Thymus (tissue), 11 donors: ENCODE data around the gene CAMKMT. TPM values are rescaled to one million over a fixed set of nuclear protein-coding genes. Genes with fewer than 3 reads are reported as not detected.

ENCODE experiments used
- DNase-seq, 9 donors: peaks; one replicate each; pipeline ENCODE4 v3.0.0-alpha.2; 2013; ENCODE audit warnings: low spot score in 9 of 9, low read depth in 6 of 9, missing footprints in 1 of 9
- H3K27ac ChIP-seq, 2 donors: one replicate each; pipeline ENCODE4 v1.5.1; 2013; ENCODE audit warnings: control low read depth in 1 of 2, low read depth in 1 of 2, low read length in 1 of 2, mild to moderate bottlenecking in 1 of 2, moderate library complexity in 1 of 2
- H3K27me3 ChIP-seq, 2 donors: one replicate each; pipeline ENCODE4 v1.5.1; 2013; ENCODE audit warnings: low read length in 1 of 2; ENCODE audit not compliant: control insufficient read depth in 2 of 2, insufficient read depth in 1 of 2
- H3K36me3 ChIP-seq, 2 donors: one replicate each; pipeline ENCODE4 v1.5.1; 2013; ENCODE audit warnings: low read length in 1 of 2, mild to moderate bottlenecking in 1 of 2, moderate library complexity in 1 of 2; ENCODE audit not compliant: control insufficient read depth in 2 of 2, insufficient read depth in 2 of 2
- H3K4me1 ChIP-seq, 2 donors: one replicate each; pipeline ENCODE4 v1.5.1; 2013; ENCODE audit warnings: low read length in 2 of 2; ENCODE audit not compliant: control insufficient read depth in 2 of 2, insufficient read depth in 2 of 2
- H3K4me3 ChIP-seq, 2 donors: one replicate each; pipeline ENCODE4 v1.5.1; 2013; ENCODE audit warnings: low read length in 2 of 2, control low read depth in 1 of 2, mild to moderate bottlenecking in 1 of 2
- H3K9me3 ChIP-seq, 2 donors: one replicate each; pipeline ENCODE4 v1.5.1; 2013; ENCODE audit warnings: low read length in 1 of 2, mild to moderate bottlenecking in 1 of 2; ENCODE audit not compliant: control insufficient read depth in 2 of 2, insufficient read depth in 1 of 2
- WGBS: extraction: QIAGEN DNeasy Blood & Tissue Kit; methylation state at CpG from one replicate; pipeline ENCODE4 v1.1.7; 2013; 5-methylcytosine and 5-hydroxymethylcytosine counted together
- polyA plus RNA-seq: library from polyadenylated mRNA; stranded (reverse); fragments of 200-250 nt; gene quantifications from one replicate; pipeline ENCODE4 v1.2.3, GENCODE V29; 2013
- total RNA-seq: library from RNA; stranded (reverse); fragments of 120-200 nt; gene quantifications from one replicate; pipeline ENCODE4 v1.2.4, GENCODE V29; 2013
- donor health status: healthy.

The CAMKMT gene
- total and polyA plus RNA-seq, 2 donors = 7.0 to 7.4 TPM

DNA sequence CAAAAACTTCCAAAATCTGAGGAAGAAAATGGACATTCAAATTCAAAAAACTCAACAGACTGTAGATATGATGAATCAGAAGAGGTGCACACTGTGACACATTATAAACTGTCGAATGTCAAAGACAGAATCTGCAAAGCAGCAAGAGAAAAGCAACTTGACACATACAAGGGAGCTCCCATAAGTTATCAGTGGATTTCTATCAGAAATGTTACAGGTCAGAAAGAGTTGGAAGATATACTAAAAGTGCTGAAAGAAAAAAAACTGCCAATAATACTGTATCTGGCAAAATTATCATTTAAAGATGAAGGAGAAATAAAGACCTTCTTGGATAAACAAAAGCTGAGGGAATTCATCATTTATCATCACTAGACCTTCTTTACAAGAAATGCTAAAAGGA is 102.7 kb downstream of the CAMKMT start:
- H3K36me3 ChIP-seq = no peaks in the 10 kb centered on the region
- DNase-seq = no peak
- WGBS = 95% methylated on average over 1 of the region's 1 CpG
- no peak overlapping the region for H3K27ac ChIP-seq
- H3K4me3 ChIP-seq = no peak overlapping the region
- no peaks in the 10 kb centered on the region for H3K9me3 ChIP-seq
- no peaks in the 10 kb centered on the region for H3K4me1 ChIP-seq
- no peaks in the 10 kb centered on the region for H3K27me3 ChIP-seq

DNA sequence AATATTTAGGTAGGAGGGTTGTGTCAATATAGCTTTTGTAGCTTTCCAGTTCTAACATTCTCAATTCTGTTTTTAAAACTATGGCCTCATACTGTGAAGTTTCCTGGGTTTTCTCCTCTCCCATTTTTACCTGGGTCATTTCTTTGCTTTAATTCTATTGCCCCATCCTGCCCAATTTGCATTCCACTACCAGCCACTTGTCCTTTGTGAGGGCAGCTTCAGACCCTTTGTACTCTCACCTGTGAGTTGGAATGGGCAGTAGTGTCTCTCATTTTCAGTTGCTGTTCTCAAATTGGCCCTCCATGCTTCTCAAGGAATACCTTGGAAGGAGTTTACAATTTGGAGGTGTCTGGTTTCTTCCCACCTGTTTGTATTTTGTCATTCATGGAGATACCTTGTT is 108.4 kb downstream of the CAMKMT start:
- no peak overlapping the region for H3K4me3 ChIP-seq
- H3K4me1 ChIP-seq = no peaks in the 10 kb centered on the region
- no peak overlapping the region for H3K27ac ChIP-seq
- no peak for DNase-seq
- H3K36me3 ChIP-seq = no peaks in the 10 kb centered on the region
- H3K27me3 ChIP-seq = no peaks in the 10 kb centered on the region
- no peaks in the 10 kb centered on the region for H3K9me3 ChIP-seq

DNA sequence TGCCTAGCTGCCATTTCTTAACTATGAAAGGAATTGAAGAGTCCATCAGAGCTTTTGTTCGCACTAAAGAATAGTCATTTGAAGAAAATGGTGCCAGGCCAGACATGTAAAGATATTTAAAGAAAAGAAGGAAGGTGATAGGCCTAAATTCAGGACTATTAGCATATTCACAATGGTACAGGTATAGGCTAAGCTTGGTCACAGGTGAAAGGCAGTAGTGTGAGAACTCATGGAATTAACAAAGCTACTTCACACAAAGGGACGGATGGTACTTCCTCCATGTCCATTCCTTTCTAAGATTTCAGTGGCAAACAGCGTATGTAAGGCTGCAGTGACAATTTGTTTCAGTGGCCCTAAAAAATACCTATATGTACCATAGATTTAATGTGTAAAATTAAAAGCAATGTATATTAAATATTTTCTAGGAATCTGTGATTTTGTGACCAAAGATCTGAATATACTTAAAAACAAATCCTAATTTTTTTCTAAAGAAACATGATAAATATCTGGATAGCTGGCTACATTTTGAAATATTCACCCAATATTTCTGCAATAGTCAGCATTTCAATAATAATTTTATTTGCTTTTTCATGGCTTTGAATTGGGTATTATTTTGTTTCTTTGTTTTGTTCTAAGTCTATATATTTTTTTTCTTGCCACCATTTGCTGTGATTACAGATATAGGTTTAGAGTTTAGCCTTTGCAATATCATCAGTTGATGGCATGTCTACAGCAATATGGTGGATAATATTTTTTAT is 116.1 kb downstream of the CAMKMT start:
- no peak overlapping the region for H3K27ac ChIP-seq
- H3K4me3 ChIP-seq = no peak overlapping the region
- DNase-seq = no peak
- 98% methylated on average over 3 of the region's 3 CpGs for WGBS
- H3K4me1 ChIP-seq = no peaks in the 10 kb centered on the region
- no peaks in the 10 kb centered on the region for H3K9me3 ChIP-seq
- H3K36me3 ChIP-seq = no peaks in the 10 kb centered on the region
- H3K27me3 ChIP-seq = no peaks in the 10 kb centered on the region

DNA sequence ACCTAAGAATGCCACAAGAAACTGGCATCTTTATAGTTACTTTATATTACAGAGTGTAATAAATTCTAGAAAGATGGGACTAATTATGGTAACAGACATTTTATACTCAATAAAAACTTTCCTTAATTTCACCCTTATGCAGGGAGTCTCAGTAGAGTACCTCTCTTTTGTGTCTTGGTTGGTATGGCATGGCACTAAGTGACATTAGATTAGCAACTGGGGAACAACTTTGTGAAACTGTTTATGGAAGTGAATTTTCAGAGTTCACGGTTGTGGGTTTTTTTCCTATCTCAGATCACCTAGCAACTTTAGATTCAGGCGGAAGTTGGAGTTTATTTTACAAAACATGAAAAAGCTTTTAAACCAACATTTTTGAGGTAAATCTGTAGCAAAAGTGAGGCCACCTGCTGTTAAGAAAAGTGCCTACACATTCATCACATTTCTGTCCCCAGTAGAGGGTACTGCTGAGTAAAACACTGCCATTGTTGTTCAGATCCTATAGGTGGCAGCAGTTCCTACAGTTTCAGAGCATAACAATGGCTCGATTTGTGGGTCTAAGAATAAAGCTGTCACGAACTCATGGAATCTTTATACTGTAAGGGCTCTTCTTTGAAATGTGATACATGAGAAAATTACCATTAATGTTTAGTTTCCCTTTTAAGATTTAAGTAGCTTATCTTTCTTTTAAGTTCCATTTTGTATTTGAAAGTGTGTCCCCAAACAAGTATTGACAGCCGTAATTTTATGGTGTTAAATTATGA is 117.6 kb downstream of the CAMKMT start:
- Histone ChIP-seq H3K27ac (no peak overlapping the region), H3K9me3 (no peaks in the 10 kb centered on the region), H3K27me3 (no peaks in the 10 kb centered on the region), H3K36me3 (no peaks in the 10 kb centered on the region), H3K4me1 (no peaks in the 10 kb centered on the region), H3K4me3 (no peak overlapping the region)
- 23% methylated on average over 5 of the region's 5 CpGs for WGBS
- DNase-seq = peak; percentile 42 to 89 (median 74)

DNA sequence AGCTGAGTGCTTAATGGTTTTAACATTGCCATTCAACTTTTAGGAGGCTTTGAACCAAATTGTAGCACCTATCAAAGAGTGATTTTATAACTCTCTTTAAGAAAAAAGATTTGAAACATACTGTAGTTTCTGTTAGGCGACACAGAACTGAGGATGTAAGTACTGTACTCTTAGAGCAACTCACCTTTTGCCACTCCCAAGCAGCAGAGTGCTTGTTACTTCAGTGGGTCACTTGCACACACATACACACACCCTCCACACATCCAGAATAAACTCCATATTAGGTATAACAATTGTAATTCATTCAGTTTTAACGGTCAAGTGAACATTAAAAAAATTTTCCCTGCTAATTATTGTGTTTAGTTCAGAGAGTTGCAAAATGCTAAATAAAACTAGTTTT is 118.3 kb downstream of the CAMKMT start:
- Histone ChIP-seq H3K4me3 (no peak overlapping the region), H3K4me1 (no peaks in the 10 kb centered on the region), H3K27me3 (no peaks in the 10 kb centered on the region), H3K9me3 (no peaks in the 10 kb centered on the region), H3K27ac (no peak overlapping the region), H3K36me3 (no peaks in the 10 kb centered on the region)
- DNase-seq = no peak
- over 99% methylated on average over 2 of the region's 2 CpGs for WGBS

DNA sequence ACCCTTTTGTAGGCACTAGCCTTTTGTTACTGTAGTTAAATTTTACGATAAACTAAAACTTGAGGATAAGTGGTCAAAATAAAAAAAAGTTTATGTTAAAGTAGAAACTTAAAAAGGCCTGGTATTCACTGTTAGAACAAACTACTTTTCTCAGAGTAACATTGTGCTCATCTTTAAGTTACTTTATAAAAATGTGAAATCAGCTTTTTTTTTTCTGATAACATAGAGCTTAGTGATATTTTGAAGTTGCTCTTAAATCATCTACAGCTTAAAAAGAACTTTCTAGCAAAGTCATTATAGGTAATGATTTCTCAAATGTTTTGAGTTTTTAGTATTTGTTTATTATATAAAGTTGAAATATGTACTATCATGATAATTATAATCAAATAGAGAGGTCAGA is 125.3 kb downstream of the CAMKMT start:
- Histone ChIP-seq H3K4me1 (no peaks in the 10 kb centered on the region), H3K9me3 (no peaks in the 10 kb centered on the region), H3K27me3 (no peaks in the 10 kb centered on the region), H3K4me3 (no peak overlapping the region), H3K27ac (no peak overlapping the region), H3K36me3 (no peaks in the 10 kb centered on the region)
- 98% methylated on average over 1 of the region's 1 CpG for WGBS
- DNase-seq = no peak

DNA sequence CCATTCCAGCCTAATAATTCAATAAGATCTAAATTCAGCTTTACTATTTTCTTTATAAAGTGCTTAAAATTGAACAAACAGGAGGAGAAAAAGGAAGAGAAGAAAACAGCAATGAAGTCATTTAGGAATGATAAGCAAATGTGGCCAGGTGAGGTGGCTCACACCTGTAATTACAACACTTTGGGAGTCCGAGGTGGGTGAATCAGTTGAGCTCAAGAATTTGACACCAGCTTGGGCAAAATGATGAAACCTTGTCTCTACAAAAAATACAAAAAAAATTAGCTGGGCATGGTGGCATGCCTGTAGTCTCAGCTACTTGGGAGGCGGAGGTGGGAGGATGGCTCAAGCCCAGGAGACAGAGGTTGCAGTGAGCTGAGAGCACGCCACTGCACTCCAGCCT is 129.0 kb downstream of the CAMKMT start:
- DNase-seq = no peak
- Histone ChIP-seq H3K4me1 (no peaks in the 10 kb centered on the region), H3K4me3 (no peak overlapping the region), H3K9me3 (no peaks in the 10 kb centered on the region), H3K27me3 (no peaks in the 10 kb centered on the region), H3K36me3 (no peaks in the 10 kb centered on the region), H3K27ac (no peak overlapping the region)
- WGBS = 99% methylated on average over 3 of the region's 3 CpGs

DNA sequence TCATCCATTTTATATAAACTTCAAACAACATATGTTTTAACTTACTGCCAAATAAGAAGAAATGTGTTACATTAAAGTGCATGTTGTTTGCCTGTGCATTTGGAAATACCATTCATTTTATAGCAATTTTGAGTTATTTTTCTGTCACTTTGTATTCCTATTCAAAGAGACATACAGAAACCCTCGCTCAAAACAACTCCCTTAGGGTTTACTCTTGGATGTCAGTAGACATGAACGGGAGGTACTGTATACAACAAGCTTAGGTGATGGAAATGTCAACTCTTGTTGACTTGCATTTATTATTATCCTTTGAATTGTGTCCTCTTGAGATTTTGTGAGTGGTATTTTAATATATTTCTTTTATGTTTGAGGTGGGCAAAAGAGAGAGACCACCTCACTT is 132.3 kb downstream of the CAMKMT start:
- no peaks in the 10 kb centered on the region for H3K27me3 ChIP-seq
- WGBS = 96% methylated on average over 2 of the region's 2 CpGs
- H3K4me1 ChIP-seq = no peaks in the 10 kb centered on the region
- no peak for DNase-seq
- H3K27ac ChIP-seq = no peak overlapping the region
- H3K9me3 ChIP-seq = no peaks in the 10 kb centered on the region
- no peak overlapping the region for H3K4me3 ChIP-seq
- no peaks in the 10 kb centered on the region for H3K36me3 ChIP-seq

DNA sequence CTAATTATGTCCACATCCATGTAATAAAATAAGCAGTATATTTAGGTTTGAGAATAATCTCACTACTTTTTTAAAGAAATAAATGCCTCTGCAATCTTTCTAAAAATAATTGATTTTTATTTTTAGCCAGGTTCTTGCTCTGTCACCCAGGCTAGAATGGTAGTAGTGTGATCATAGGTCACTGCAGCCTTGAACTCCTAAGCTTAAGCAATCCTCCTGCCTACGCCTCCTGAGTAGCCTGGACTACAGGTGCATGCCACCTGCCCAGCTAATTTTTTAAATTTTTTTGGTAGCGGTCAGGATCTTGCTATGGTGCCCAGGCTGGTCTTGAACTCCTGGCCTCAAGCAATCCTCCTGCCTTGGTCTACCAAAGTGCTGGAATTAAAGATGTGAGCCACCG is 133.3 kb downstream of the CAMKMT start:
- no peak overlapping the region for H3K27ac ChIP-seq
- no peaks in the 10 kb centered on the region for H3K27me3 ChIP-seq
- no peak overlapping the region for H3K4me3 ChIP-seq
- H3K9me3 ChIP-seq = no peaks in the 10 kb centered on the region
- H3K4me1 ChIP-seq = no peaks in the 10 kb centered on the region
- no peak for DNase-seq
- 98% methylated on average over 3 of the region's 3 CpGs for WGBS
- no peaks in the 10 kb centered on the region for H3K36me3 ChIP-seq
